Transverse colon (tissue), 4 donors: ENCODE results near the gene ANTKMT. TPM values are rescaled to one million over a fixed set of nuclear protein-coding genes. Genes with fewer than 3 reads are reported as not detected.

Experiments
- DNase-seq: peaks from one replicate; pipeline ENCODE4 v3.0.0-alpha.2; 2019
- H3K27ac ChIP-seq, 4 donors: fragments of 200-600 bp; sonication (generic); 2 replicates each; pipeline ENCODE4 v1.5.1; 2016 to 2018; ENCODE audit warnings: inconsistent platforms in 4 of 4
- H3K27me3 ChIP-seq: fragments of 200-600 bp; sonication (generic); 2 replicates; pipeline ENCODE4 v1.5.1; 2017; ENCODE audit warnings: inconsistent platforms
- H3K36me3 ChIP-seq, 4 donors: fragments of 200-600 bp; sonication (generic); 2 replicates each; pipeline ENCODE4 v1.5.1; 2017 to 2019; ENCODE audit warnings: inconsistent platforms in 4 of 4
- H3K4me1 ChIP-seq, 4 donors: fragments of 200-600 bp; sonication (generic); 2 replicates each; pipeline ENCODE4 v1.5.1; 2017 to 2020; ENCODE audit warnings: inconsistent platforms in 4 of 4
- H3K4me3 ChIP-seq, 4 donors: fragments of 200-600 bp; sonication (generic); 1 replicate in 1 of 4; 2 replicates in 3 of 4; pipeline versions ENCODE4 v1.5.1 to v1.6.1; 2017 to 2019; ENCODE audit warnings: inconsistent platforms in 4 of 4
- H3K9me3 ChIP-seq, 2 donors: fragments of 200-600 bp; sonication (generic); 2 replicates each; pipeline ENCODE4 v1.5.1; 2017 to 2019; ENCODE audit warnings: inconsistent platforms in 2 of 2
- CTCF ChIP-seq, 5 experiments: fragments of 200-600 bp in 3 of 5; fragments of 450-650 bp in 2 of 5; sonication (generic) in 3 of 5; IDR thresholded peaks; 1 replicate in 2 of 5; 2 replicates in 3 of 5; pipeline ENCODE4 v1.5.1; 2016 to 2017; ENCODE audit warnings: antibody characterized with exemption in 5 of 5, inconsistent platforms in 3 of 5, mild to moderate bottlenecking in 2 of 5, moderate library complexity in 1 of 5
- EP300 ChIP-seq: sonication (generic); formaldehyde crosslinking; IDR thresholded peaks from one replicate; pipeline ENCODE4 v1.6.1; 2017; ENCODE audit warnings: antibody characterized with exemption, low read depth
- POLR2A ChIP-seq: fragments of 450-650 bp; IDR thresholded peaks from one replicate; pipeline ENCODE4 v1.6.1; 2016; ENCODE audit warnings: antibody characterized with exemption, mild to moderate bottlenecking, moderate library complexity
- POLR2AphosphoS5 ChIP-seq, 3 donors: sonication (generic); formaldehyde crosslinking; IDR thresholded peaks; one replicate each; pipeline ENCODE4 v1.6.1; 2016; ENCODE audit warnings: antibody characterized with exemption in 3 of 3
- WGBS, 2 donors: methylation state at CpG; one replicate each; pipeline ENCODE4 v1.1.5; 2018; ENCODE audit warnings: low coverage in 1 of 2; 5-methylcytosine and 5-hydroxymethylcytosine counted together
- in situ Hi-C, 4 donors: fragments of 200-750 bp; cut with MboI; loops; one replicate each; pipeline versions ENCODE4 v1.15.0 to v1.15.1; 2017; ENCODE audit warnings: low sequenced_read_pairs in 3 of 4, low pct_ligation_motif_present in 1 of 4, low pct_unique_long_range_greater_than_20kb in 1 of 4
- intact Hi-C: fragments of 100-400 bp; cut with DNase I; formaldehyde crosslinking; loops from one replicate; pipeline ENCODE4 v1.15.1; 2023; ENCODE audit warnings: low total_unique reads
- total RNA-seq, 4 donors: library from RNA; depleted of rRNA; stranded (reverse); fragments of >200 nt; gene quantifications; one replicate each; pipeline ENCODE4 v1.1.0, GENCODE V29; 2016

Gene ANTKMT
- total RNA-seq, 4 donors from 2014 or later, result 19.7 to 53.0 (median 38.2) TPM

GRCh38 chr16:761625-762513, 40.9 kb downstream of the ANTKMT start:
- intact Hi-C loops, result no loop called here

GRCh38 chr16:762595-763268, 41.8 kb downstream of the ANTKMT start:
- no peaks in the 10 kb centered on the region for H3K36me3 ChIP-seq
- no peaks in the 10 kb centered on the region for H3K4me1 ChIP-seq
- intact Hi-C loops, result no loop called here
- in situ Hi-C loops, result no loop called here
- no peak for TF ChIP-seq CTCF (IDR thresholded peaks at IDR 0.05)
- DNase-seq, result no peak
- no peak overlapping the region for H3K27ac ChIP-seq
- H3K4me3 ChIP-seq, result no peak overlapping the region
- H3K9me3 ChIP-seq, result no peaks in the 10 kb centered on the region
- 58% methylated on average over 11 of the region's 17 CpGs; no CpG with 5 or more reads in 1 of the 2 donors for WGBS, 2 donors
- H3K27me3 ChIP-seq, result peaks cover 43% of the 10 kb centered on the region

More at GRCh38 chr16:761625-762513, 40.9 kb downstream of the ANTKMT start:
- no peak for DNase-seq
- Histone ChIP-seq H3K4me1 (no peaks in the 10 kb centered on the region), H3K27me3 (peaks cover 43% of the 10 kb centered on the region), H3K27ac (no peak overlapping the region), H3K9me3 (no peaks in the 10 kb centered on the region), H3K4me3 (no peak overlapping the region), H3K36me3 (no peaks in the 10 kb centered on the region)
- TF ChIP-seq POLR2A, result no peak
- TF ChIP-seq EP300, result no peak
- TF ChIP-seq POLR2AphosphoS5 (IDR thresholded peaks at IDR 0.05), result no peak
- no peak for TF ChIP-seq CTCF (IDR thresholded peaks at IDR 0.05)
- WGBS, 2 donors, result 35% methylated on average over 22 of the region's 22 CpGs; no CpG with 5 or more reads in 1 of the 2 donors
- in situ Hi-C loops, result no loop called here

- no peaks in the 10 kb centered on the region for H3K36me3 ChIP-seq
- H3K27me3 ChIP-seq, result peaks cover 43% of the 10 kb centered on the region
- WGBS, 2 donors, result 69% methylated on average over 18 of the region's 21 CpGs; no CpG with 5 or more reads in 1 of the 2 donors
- no peaks in the 10 kb centered on the region for H3K4me1 ChIP-seq
- intact Hi-C loops (no loop called here), in situ Hi-C loops (no loop called here)
- TF ChIP-seq POLR2A (no peak), EP300 (no peak), CTCF (IDR thresholded peaks at IDR 0.05) (no peak), POLR2AphosphoS5 (IDR thresholded peaks at IDR 0.05) (no peak)
- DNase-seq, result no peak
- no peak overlapping the region for H3K4me3 ChIP-seq
- H3K27ac ChIP-seq, result no peak overlapping the region
- no peaks in the 10 kb centered on the region for H3K9me3 ChIP-seq
Measured at GRCh38 chr16:763369-764183, 42.6 kb downstream of the ANTKMT start.
